ACC112 (cell line): ENCODE measurements around the gene IDH2.

ENCODE experiments used
- H2AFZ ChIP-seq: fragments of 200-600 bp; sonication (generic); one replicate; pipeline ENCODE4 v1.6.0; 2017; ENCODE audit warnings: antibody characterized with exemption, low read length; ENCODE audit not compliant: unreplicated experiment
- H3K27ac ChIP-seq: fragments of 200-600 bp; sonication (generic); 2 replicates; pipeline ENCODE4 v1.5.1; 2014; ENCODE audit warnings: low read depth, mild to moderate bottlenecking, antibody characterized with exemption, low read length, moderate library complexity
- H3K27me3 ChIP-seq: fragments of 200-600 bp; sonication (generic); 2 replicates; pipeline ENCODE4 v1.6.1; 2014; ENCODE audit warnings: mild to moderate bottlenecking, antibody characterized with exemption, low read length, moderate library complexity, mixed read lengths; ENCODE audit not compliant: insufficient read depth
- H3K36me3 ChIP-seq: fragments of 200-600 bp; sonication (generic); 2 replicates; pipeline ENCODE4 v1.6.1; 2016; ENCODE audit warnings: mild to moderate bottlenecking, antibody characterized with exemption, low read length, moderate library complexity, mixed read lengths; ENCODE audit not compliant: insufficient read depth
- H3K4me1 ChIP-seq: fragments of 200-600 bp; sonication (generic); one replicate; pipeline ENCODE4 v1.6.1; 2016; ENCODE audit warnings: low read length, mixed read lengths; ENCODE audit not compliant: insufficient read depth, unreplicated experiment, control insufficient read depth
- H3K4me3 ChIP-seq: fragments of 200-600 bp; sonication (generic); 2 replicates; pipeline ENCODE4 v1.5.1; 2014; ENCODE audit warnings: mild to moderate bottlenecking, low read depth, low read length
- H3K79me2 ChIP-seq: fragments of 200-600 bp; sonication (generic); one replicate; pipeline ENCODE4 v1.6.0; 2016; ENCODE audit warnings: low read length; ENCODE audit not compliant: control insufficient read depth, unreplicated experiment, insufficient read depth

IDH2 gene

GRCh38 chr15:90138071-90138833 lies 36.0 kb upstream of the IDH2 start:
- Histone ChIP-seq H3K27me3 (no peaks in the 10 kb centered on the region), H2AFZ (no peak overlapping the region), H3K27ac (no peak overlapping the region), H3K4me1 (no peaks in the 10 kb centered on the region), H3K79me2 (no peaks in the 10 kb centered on the region), H3K36me3 (no peaks in the 10 kb centered on the region), H3K4me3 (no peak overlapping the region)

- H3K36me3 ChIP-seq: no peaks in the 10 kb centered on the region
- H3K27me3 ChIP-seq: no peaks in the 10 kb centered on the region
- no peaks in the 10 kb centered on the region for H3K4me1 ChIP-seq
- no peak overlapping the region for H3K4me3 ChIP-seq
- no peak overlapping the region for H2AFZ ChIP-seq
- H3K27ac ChIP-seq: no peak overlapping the region
- no peaks in the 10 kb centered on the region for H3K79me2 ChIP-seq
Measured at GRCh38 chr15:90132437-90132836, 30.2 kb upstream of the IDH2 start.

GRCh38 chr15:90131848-90132247 lies 29.6 kb upstream of the IDH2 start:
- H3K27ac ChIP-seq: no peak overlapping the region
- no peaks in the 10 kb centered on the region for H3K79me2 ChIP-seq
- H3K4me3 ChIP-seq: no peak overlapping the region
- no peaks in the 10 kb centered on the region for H3K36me3 ChIP-seq
- no peaks in the 10 kb centered on the region for H3K4me1 ChIP-seq
- H3K27me3 ChIP-seq: peaks cover 3% of the 10 kb centered on the region; the same call in 1 of the 2 replicates
- H2AFZ ChIP-seq: no peak overlapping the region

- Histone ChIP-seq H3K36me3 (no peaks in the 10 kb centered on the region), H3K27ac (no peak overlapping the region), H3K4me3 (no peak overlapping the region), H3K4me1 (no peaks in the 10 kb centered on the region), H2AFZ (no peak overlapping the region), H3K27me3 (peaks cover 7% of the 10 kb centered on the region; the same call in 1 of the 2 replicates), H3K79me2 (no peaks in the 10 kb centered on the region)
Measured at GRCh38 chr15:90130291-90130690, 28.0 kb upstream of the IDH2 start.

GRCh38 chr15:90126596-90127435 lies 24.5 kb upstream of the IDH2 start:
- Histone ChIP-seq H3K27me3 (peaks cover 7% of the 10 kb centered on the region; the same call in 1 of the 2 replicates), H3K79me2 (no peaks in the 10 kb centered on the region), H3K27ac (no peak overlapping the region), H3K36me3 (no peaks in the 10 kb centered on the region), H3K4me3 (no peak overlapping the region), H2AFZ (no peak overlapping the region), H3K4me1 (no peaks in the 10 kb centered on the region)

- Histone ChIP-seq H3K36me3 (no peaks in the 10 kb centered on the region), H3K4me1 (no peaks in the 10 kb centered on the region)
Measured at GRCh38 chr15:90126022-90126421, 23.8 kb upstream of the IDH2 start.

GRCh38 chr15:90124507-90124906 lies 22.2 kb upstream of the IDH2 start:
- Histone ChIP-seq H3K4me3 (no peak overlapping the region), H2AFZ (no peak overlapping the region), H3K4me1 (no peaks in the 10 kb centered on the region), H3K27me3 (peaks cover 11% of the 10 kb centered on the region), H3K27ac (no peak overlapping the region), H3K79me2 (no peaks in the 10 kb centered on the region), H3K36me3 (no peaks in the 10 kb centered on the region)

More at GRCh38 chr15:90126022-90126421, 23.8 kb upstream of the IDH2 start:
- Histone ChIP-seq H2AFZ (no peak overlapping the region), H3K27me3 (peaks cover 8% of the 10 kb centered on the region; the same call in 1 of the 2 replicates), H3K27ac (no peak overlapping the region), H3K79me2 (no peaks in the 10 kb centered on the region), H3K4me3 (no peak overlapping the region)

- Histone ChIP-seq H3K27me3 (peaks cover 4% of the 10 kb centered on the region; the same call in 1 of the 2 replicates), H3K36me3 (no peaks in the 10 kb centered on the region), H3K79me2 (no peaks in the 10 kb centered on the region), H3K4me1 (no peaks in the 10 kb centered on the region), H3K4me3 (no peak overlapping the region), H2AFZ (no peak overlapping the region), H3K27ac (no peak overlapping the region)
Measured at GRCh38 chr15:90121086-90121485, 18.8 kb upstream of the IDH2 start.

GRCh38 chr15:90119367-90119766 lies 17.1 kb upstream of the IDH2 start:
- H3K27me3 ChIP-seq: peaks cover 4% of the 10 kb centered on the region; the same call in 1 of the 2 replicates
- no peak overlapping the region for H2AFZ ChIP-seq
- no peaks in the 10 kb centered on the region for H3K79me2 ChIP-seq
- H3K36me3 ChIP-seq: no peaks in the 10 kb centered on the region
- no peak overlapping the region for H3K4me3 ChIP-seq
- no peak overlapping the region for H3K27ac ChIP-seq
- no peaks in the 10 kb centered on the region for H3K4me1 ChIP-seq

- no peaks in the 10 kb centered on the region for H3K4me1 ChIP-seq
- peaks cover 1% of the 10 kb centered on the region; the same call in 1 of the 2 replicates for H3K27me3 ChIP-seq
- H3K36me3 ChIP-seq: no peaks in the 10 kb centered on the region; the same call in 1 of the 2 replicates
- no peaks in the 10 kb centered on the region for H3K79me2 ChIP-seq
- H3K4me3 ChIP-seq: no peak overlapping the region
- no peak overlapping the region for H2AFZ ChIP-seq
- H3K27ac ChIP-seq: no peak overlapping the region
Measured at GRCh38 chr15:90115783-90116182, 13.5 kb upstream of the IDH2 start.
